ENCODE data around the gene SGPP2.

SGPP2 gene

DNA sequence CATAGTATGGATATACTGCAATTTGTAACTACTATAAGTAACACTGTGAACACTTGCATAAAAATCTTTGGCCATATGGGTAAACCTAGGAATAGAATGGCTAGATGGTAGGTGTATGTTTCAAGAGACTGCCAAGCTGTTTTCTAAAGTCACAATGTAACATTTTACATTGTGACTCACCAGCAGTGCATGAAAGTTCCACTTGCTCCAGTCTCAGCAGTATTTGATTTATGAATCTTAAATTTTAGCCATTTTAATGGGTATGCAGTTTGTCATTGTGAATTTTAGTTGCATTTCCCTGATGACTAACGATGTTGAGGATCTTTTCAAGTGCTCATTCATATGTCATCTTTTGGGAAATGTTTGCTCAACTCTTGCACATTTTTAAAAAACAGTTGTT is 145.5 kb downstream of the SGPP2 start:
- no peak overlapping the region for H3K4me3 ChIP-seq (ENCODE audit: low read depth, low read length)
- TF ChIP-seq, protein P1, sequence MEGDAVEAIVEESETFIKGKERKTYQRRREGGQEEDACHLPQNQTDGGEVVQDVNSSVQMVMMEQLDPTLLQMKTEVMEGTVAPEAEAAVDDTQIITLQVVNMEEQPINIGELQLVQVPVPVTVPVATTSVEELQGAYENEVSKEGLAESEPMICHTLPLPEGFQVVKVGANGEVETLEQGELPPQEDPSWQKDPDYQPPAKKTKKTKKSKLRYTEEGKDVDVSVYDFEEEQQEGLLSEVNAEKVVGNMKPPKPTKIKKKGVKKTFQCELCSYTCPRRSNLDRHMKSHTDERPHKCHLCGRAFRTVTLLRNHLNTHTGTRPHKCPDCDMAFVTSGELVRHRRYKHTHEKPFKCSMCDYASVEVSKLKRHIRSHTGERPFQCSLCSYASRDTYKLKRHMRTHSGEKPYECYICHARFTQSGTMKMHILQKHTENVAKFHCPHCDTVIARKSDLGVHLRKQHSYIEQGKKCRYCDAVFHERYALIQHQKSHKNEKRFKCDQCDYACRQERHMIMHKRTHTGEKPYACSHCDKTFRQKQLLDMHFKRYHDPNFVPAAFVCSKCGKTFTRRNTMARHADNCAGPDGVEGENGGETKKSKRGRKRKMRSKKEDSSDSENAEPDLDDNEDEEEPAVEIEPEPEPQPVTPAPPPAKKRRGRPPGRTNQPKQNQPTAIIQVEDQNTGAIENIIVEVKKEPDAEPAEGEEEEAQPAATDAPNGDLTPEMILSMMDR (IDR thresholded peaks at IDR 0.05; ENCODE audit: control insufficient read depth, extremely low read depth, insufficient read depth), result no peak
- DNase-seq (ENCODE audit: low read depth), result no peak

DNA sequence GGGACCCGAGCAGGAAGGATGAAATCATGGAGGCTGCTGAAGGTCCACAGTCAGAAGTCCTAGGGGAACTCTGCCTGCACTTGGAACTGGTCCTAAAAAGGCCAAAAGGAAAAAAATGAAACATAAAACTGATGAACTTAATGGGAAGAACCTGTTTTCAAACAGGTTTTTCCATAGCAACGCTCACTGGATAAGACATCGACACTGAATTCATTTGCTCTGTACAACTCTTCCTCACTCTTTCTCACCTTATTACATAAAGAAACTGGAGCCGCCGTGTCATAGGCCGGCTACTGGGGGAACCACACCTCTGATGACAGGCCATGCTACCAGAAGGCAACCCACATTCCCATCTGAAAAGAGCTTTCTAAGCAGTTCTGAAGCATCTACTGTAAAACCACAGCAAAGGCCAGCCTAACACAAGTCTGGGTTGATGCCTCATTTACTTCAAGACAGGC is 147.9 kb downstream of the SGPP2 start:
- DNase-seq (ENCODE audit: low read depth), result peak; percentile 62
- TF ChIP-seq, protein P1 (IDR thresholded peaks at IDR 0.05; ENCODE audit: control insufficient read depth, extremely low read depth, insufficient read depth), result no peak
- H3K4me3 ChIP-seq (ENCODE audit: low read depth, low read length), result peak overlapping the region; percentile 13; the same call in 1 of the 2 replicates

DNA sequence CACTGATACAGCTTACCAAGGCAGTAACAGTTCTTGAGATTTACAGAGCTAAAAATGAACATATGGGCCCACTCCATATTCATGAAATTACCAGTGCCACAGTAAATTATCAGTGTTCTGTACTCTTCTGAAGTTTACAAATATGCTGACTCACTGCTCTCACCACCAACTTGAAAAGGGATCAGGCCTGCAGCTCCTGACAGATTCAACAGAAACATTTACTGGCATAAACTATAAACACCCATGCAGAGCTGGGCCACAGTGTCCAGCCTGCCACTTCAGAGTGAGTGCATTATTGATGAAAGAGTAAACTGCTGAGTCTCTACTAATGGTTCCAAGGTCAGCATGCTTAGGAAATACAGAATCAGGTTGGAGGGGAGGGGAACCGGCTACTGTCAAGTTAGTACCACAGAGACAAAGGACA is 148.4 kb downstream of the SGPP2 start:
- DNase-seq (ENCODE audit: low read depth), result no peak
- H3K4me3 ChIP-seq (ENCODE audit: low read depth, low read length), result no peak overlapping the region
- TF ChIP-seq, protein P1 (IDR thresholded peaks at IDR 0.05; ENCODE audit: control insufficient read depth, extremely low read depth, insufficient read depth), result no peak

DNA sequence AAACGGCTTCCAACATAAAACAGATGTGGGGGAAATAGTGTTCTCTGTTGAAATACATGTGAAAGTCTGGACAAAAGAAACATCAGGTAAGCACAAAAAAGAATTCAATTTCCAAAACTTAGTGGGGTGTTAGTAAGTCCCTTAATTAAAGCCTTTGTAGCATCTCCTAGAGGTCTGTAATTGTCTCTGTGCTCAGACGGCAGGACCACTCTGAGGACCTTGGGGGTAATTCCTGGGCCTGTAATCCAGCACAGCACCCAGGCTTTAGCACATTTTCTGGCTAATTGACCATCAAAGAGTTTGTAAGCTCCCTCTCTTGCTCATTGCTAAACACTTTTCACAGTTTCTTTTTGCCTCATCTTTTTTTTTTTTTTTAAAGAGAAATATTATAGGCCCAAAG is 151.3 kb downstream of the SGPP2 start:
- DNase-seq (ENCODE audit: low read depth), result no peak
- H3K4me3 ChIP-seq (ENCODE audit: low read depth, low read length), result no peak overlapping the region
- TF ChIP-seq, protein P1 (IDR thresholded peaks at IDR 0.05; ENCODE audit: control insufficient read depth, extremely low read depth, insufficient read depth), result no peak

DNA sequence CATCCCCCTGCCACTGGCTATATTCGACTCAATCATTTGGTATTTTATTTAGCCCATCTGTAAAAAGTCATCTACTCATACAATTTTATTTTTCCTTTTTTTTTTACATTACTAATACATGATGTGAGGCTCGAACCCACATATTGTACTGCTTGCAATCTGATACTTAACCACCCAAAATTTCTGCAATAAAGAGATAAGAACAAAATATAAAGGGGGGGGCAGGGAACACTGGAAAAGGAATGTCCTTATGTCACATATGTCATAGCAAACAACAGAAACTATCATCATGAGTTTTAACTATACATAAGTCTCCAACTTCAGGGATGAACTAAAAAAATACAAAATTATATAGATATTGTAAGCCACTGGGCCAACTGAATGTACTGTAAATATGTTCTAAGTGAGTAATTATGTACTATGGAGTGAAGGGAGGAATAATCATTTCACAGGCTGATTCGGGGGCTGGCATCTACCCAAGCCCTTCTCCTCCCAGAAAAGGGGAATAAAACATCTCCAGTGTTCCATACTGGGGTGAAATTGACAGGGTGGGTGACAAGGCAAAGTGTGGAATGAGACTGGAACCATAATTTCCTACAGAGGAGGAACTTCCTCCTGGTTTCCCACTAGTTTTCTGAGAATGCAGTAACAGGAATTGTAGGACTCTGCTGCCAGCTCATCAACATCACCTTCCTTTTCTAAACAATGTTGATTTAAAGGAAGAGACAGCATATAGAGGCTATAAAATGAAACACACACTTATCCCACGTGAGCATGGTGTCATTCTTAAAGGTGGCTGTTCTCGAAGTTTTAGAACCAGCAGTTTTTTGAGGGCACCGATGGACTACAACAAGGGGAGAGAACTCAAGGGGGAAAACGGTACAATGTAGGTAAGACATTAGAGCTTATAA is 152.1 kb downstream of the SGPP2 start:
- TF ChIP-seq, protein P1 (IDR thresholded peaks at IDR 0.05; ENCODE audit: control insufficient read depth, extremely low read depth, insufficient read depth), result no peak
- H3K4me3 ChIP-seq (ENCODE audit: low read depth, low read length), result no peak overlapping the region
- DNase-seq (ENCODE audit: low read depth), result no peak

DNA sequence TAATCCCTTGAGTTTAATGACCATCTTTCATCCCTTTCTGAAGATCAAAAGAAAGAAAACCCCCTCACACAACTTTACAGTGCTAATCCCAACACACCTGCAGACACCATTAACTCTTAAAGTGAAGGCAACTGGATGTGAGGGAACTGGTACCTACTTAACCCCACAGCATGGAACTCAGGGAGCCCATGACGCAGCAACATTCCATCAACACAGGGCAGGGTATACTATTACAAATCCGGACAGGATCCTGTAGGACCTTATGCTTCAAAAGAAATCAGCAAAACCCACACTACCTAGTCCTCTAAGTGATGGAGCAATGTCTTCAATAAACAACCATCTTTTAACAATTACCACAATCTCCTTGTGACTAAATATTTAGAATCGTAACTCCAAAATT is 153.0 kb downstream of the SGPP2 start:
- DNase-seq (ENCODE audit: low read depth), result no peak
- TF ChIP-seq, protein P1 (IDR thresholded peaks at IDR 0.05; ENCODE audit: control insufficient read depth, extremely low read depth, insufficient read depth), result no peak

More for the DNA sequence above, 153.0 kb downstream of the SGPP2 start:
- no peak overlapping the region for H3K4me3 ChIP-seq (ENCODE audit: low read depth, low read length)
